MCF 10A (cell line): ENCODE data around the gene DGKH. TPM values are rescaled to one million over a fixed set of nuclear protein-coding genes. Genes with fewer than 3 reads are reported as not detected.
A peak's percentile ranks its signal among the peaks of the same experiment; 100 is the strongest.
"Not testable (repeated sequence)": the region's sequence is repeated elsewhere in the genome, so short reads cannot be mapped to it uniquely, and the experiment has no call there.

Source experiments
- BruUV-seq: library from RNA; stranded (reverse); fragments of 400-500 nt; replicated peaks from 2 replicates; lab custom pipeline; 2021; lab: Mats Ljungman, UMichigan
- CTCF ChIA-PET: fragments of 300-600 bp; sonication (Branson Sonifier 250); formaldehyde crosslinking; extraction: SDS; loops from one replicate; lab custom pipeline; 2021; ENCODE audit warnings: antibody characterized with exemption, inconsistent platforms; lab: Yijun Ruan, JAX
- POLR2A ChIA-PET: fragments of 300-600, 350-650 bp; sonication (Branson Sonifier 250); formaldehyde crosslinking; extraction: SDS; loops from one replicate; lab custom pipeline; 2020; ENCODE audit warnings: antibody characterized with exemption, inconsistent platforms; lab: Yijun Ruan, JAX
- DNase-seq: peaks from one replicate; pipeline ENCODE4 v3.0.0-alpha.2; 2018; ENCODE audit not compliant: unreplicated experiment
- H3K27ac Mint-ChIP-seq: one replicate; pipeline ENCODE4 v1.8.0; 2022; ENCODE audit warnings: mild to moderate bottlenecking, low read depth, mixed read lengths; ENCODE audit not compliant: unreplicated experiment
- H3K27me3 Mint-ChIP-seq: one replicate; pipeline ENCODE4 v1.8.0; 2022; ENCODE audit warnings: mixed read lengths; ENCODE audit not compliant: insufficient read depth, unreplicated experiment
- H3K36me3 Mint-ChIP-seq: one replicate; pipeline ENCODE4 v1.8.0; 2022; ENCODE audit warnings: mild to moderate bottlenecking, moderate library complexity, mixed read lengths; ENCODE audit not compliant: insufficient read depth, unreplicated experiment
- H3K4me1 Mint-ChIP-seq: one replicate; pipeline ENCODE4 v1.8.0; 2022; ENCODE audit warnings: mixed read lengths; ENCODE audit not compliant: insufficient read depth, unreplicated experiment
- H3K4me3 Mint-ChIP-seq: one replicate; pipeline ENCODE4 v1.8.0; 2022; ENCODE audit warnings: mild to moderate bottlenecking, moderate library complexity, mixed read lengths; ENCODE audit not compliant: unreplicated experiment
- H3K9me3 Mint-ChIP-seq: one replicate; pipeline ENCODE4 v1.8.0; 2022; ENCODE audit warnings: mixed read lengths; ENCODE audit not compliant: unreplicated experiment
- CTCF ChIP-seq: fragments of 200-600 bp; IDR thresholded peaks from one replicate; pipeline ENCODE4 v1.8.0; 2022; ENCODE audit warnings: antibody characterized with exemption, mild to moderate bottlenecking; ENCODE audit not compliant: unreplicated experiment
- intact Hi-C: fragments of 100-400 bp; cut with micrococcal nuclease; formaldehyde crosslinking; loops from 2 replicates; pipeline ENCODE4 v1.14.1; 2022
- total RNA-seq: library from RNA; stranded (reverse); gene quantifications from 2 replicates; pipeline ENCODE4 v1.2.3, GENCODE V29; 2022

DGKH gene
- total RNA-seq, 1 experiment from 2014 or later = 22.3 TPM

GRCh38 chr13:42225051-42225450 lies 176.6 kb downstream of the DGKH start:
- Mint-ChIP-seq H3K4me1 (peaks cover 13% of the 10 kb centered on the region), H3K36me3 (peaks cover 42% of the 10 kb centered on the region), H3K27ac (no peak overlapping the region), H3K9me3 (no peaks in the 10 kb centered on the region), H3K4me3 (no peak overlapping the region), H3K27me3 (no peaks in the 10 kb centered on the region)
- intact Hi-C loops = no loop called here
- ChIA-PET POLR2A (no interaction called here), CTCF (interaction anchor here (0.6 to 1.4 kb wide), 2 partner anchors 9 to 247 kb away, joined by 3 read pairs; no protein-coding TSS in a partner anchor)
- BruUV-seq = no TSS peak
- DNase-seq = no peak
- no peak for TF ChIP-seq CTCF

- H3K4me3 Mint-ChIP-seq, intact Hi-C loops, H3K27ac Mint-ChIP-seq, DNase-seq, POLR2A ChIA-PET, BruUV-seq, H3K27me3 Mint-ChIP-seq, H3K9me3 Mint-ChIP-seq: not testable (repeated sequence)
- peaks cover 13% of the 10 kb centered on the region for H3K4me1 Mint-ChIP-seq
- peaks cover 37% of the 10 kb centered on the region for H3K36me3 Mint-ChIP-seq
- CTCF ChIA-PET = interaction anchor here (0.7 kb wide), 1 partner anchor 11 kb away, joined by 8 read pairs; no protein-coding TSS in a partner anchor
Observed at GRCh38 chr13:42226759-42227158, 178.3 kb downstream of the DGKH start.

- TF ChIP-seq CTCF = no peak
- peak overlapping the region; percentile 43 for H3K27ac Mint-ChIP-seq
Observed at GRCh38 chr13:42228527-42228926, 180.1 kb downstream of the DGKH start.

GRCh38 chr13:42229287-42229686 lies 180.8 kb downstream of the DGKH start:
- H3K4me1 Mint-ChIP-seq = peaks cover 13% of the 10 kb centered on the region
- CTCF ChIA-PET = no interaction called here
- BruUV-seq = no TSS peak
- H3K27me3 Mint-ChIP-seq = no peaks in the 10 kb centered on the region
- intact Hi-C loops = no loop called here
- no peak for TF ChIP-seq CTCF
- no peaks in the 10 kb centered on the region for H3K9me3 Mint-ChIP-seq
- peaks cover 27% of the 10 kb centered on the region for H3K36me3 Mint-ChIP-seq
- H3K27ac Mint-ChIP-seq = peak overlapping the region; percentile 43
- DNase-seq = peak; percentile 33
- no peak overlapping the region for H3K4me3 Mint-ChIP-seq
- POLR2A ChIA-PET = no interaction called here

More at GRCh38 chr13:42228527-42228926, 180.1 kb downstream of the DGKH start:
- Mint-ChIP-seq H3K4me3 (no peak overlapping the region), H3K27me3 (no peaks in the 10 kb centered on the region), H3K4me1 (peaks cover 13% of the 10 kb centered on the region), H3K9me3 (no peaks in the 10 kb centered on the region), H3K36me3 (peaks cover 32% of the 10 kb centered on the region)
- ChIA-PET POLR2A (no interaction called here), CTCF (no interaction called here)
- intact Hi-C loops = no loop called here
- BruUV-seq = no TSS peak
- no peak for DNase-seq

- POLR2A ChIA-PET = no interaction called here
- intact Hi-C loops = no loop called here
- no peak overlapping the region for H3K4me3 Mint-ChIP-seq
Observed at GRCh38 chr13:42232671-42233070, 184.2 kb downstream of the DGKH start.

More at GRCh38 chr13:42232671-42233070, 184.2 kb downstream of the DGKH start:
- Mint-ChIP-seq H3K27me3 (no peaks in the 10 kb centered on the region), H3K4me1 (peaks cover 13% of the 10 kb centered on the region), H3K36me3 (peaks cover 13% of the 10 kb centered on the region), H3K27ac (no peak overlapping the region), H3K9me3 (no peaks in the 10 kb centered on the region)
- no peak for DNase-seq
- TF ChIP-seq CTCF = no peak
- CTCF ChIA-PET = no interaction called here
- no TSS peak for BruUV-seq
